Gastrocnemius medialis (tissue), 4 donors: ENCODE results near the gene GAL3ST1.
"Not testable (repeated sequence)": the region's sequence is repeated elsewhere in the genome, so short reads cannot be mapped to it uniquely, and the experiment has no call there.

Source experiments
- POLR2A ChIP-seq, 2 donors: fragments of 450-650 bp; IDR thresholded peaks; one replicate each; pipeline ENCODE4 v1.6.1; 2017; ENCODE audit warnings: antibody characterized with exemption in 2 of 2, mild to moderate bottlenecking in 2 of 2, moderate library complexity in 2 of 2
- TF ChIP-seq, protein P1 (sequence below), 5 experiments: fragments of 450-650 bp in 3 of 5; fragments of 200-600 bp in 2 of 5; sonication (generic) in 2 of 5; IDR thresholded peaks in 4 of 5; conservative IDR thresholded peaks in 1 of 5; 1 replicate in 4 of 5; 2 replicates in 1 of 5; pipeline ENCODE4 v1.5.1; 2016 to 2019; ENCODE audit warnings: antibody characterized with exemption in 5 of 5, mild to moderate bottlenecking in 3 of 5, moderate library complexity in 3 of 5

DNA sequence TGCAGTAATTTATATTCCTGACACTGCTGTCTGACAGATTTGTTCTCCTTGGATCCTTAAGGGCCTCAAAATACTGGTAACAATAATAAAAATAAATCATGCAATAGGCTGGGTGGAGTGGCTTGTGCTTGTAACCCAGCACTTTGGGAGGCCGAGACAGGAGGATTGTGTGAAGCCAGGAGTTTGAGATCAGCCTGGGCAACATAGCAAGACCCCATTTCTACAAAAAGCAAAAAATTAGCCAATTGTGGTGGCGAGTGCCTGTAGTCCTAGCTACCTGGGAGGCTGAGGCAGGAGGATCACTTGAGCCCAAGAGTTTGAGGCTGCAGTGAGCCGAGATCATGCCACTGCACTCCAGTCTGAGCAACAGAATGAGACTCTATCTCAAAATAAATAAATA, 22.7 kb downstream of the GAL3ST1 start:
- not testable (repeated sequence) for TF ChIP-seq POLR2A (IDR thresholded peaks at IDR 0.05)
- TF ChIP-seq, protein P1, sequence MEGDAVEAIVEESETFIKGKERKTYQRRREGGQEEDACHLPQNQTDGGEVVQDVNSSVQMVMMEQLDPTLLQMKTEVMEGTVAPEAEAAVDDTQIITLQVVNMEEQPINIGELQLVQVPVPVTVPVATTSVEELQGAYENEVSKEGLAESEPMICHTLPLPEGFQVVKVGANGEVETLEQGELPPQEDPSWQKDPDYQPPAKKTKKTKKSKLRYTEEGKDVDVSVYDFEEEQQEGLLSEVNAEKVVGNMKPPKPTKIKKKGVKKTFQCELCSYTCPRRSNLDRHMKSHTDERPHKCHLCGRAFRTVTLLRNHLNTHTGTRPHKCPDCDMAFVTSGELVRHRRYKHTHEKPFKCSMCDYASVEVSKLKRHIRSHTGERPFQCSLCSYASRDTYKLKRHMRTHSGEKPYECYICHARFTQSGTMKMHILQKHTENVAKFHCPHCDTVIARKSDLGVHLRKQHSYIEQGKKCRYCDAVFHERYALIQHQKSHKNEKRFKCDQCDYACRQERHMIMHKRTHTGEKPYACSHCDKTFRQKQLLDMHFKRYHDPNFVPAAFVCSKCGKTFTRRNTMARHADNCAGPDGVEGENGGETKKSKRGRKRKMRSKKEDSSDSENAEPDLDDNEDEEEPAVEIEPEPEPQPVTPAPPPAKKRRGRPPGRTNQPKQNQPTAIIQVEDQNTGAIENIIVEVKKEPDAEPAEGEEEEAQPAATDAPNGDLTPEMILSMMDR (IDR thresholded peaks at IDR 0.05 in 4 of 5, conservative IDR thresholded peaks at IDR 0.05 in 1 of 5), result not testable (repeated sequence)
